ENCODE data around the gene STK32B. TPM values are rescaled to one million over a fixed set of nuclear protein-coding genes. Genes with fewer than 3 reads are reported as not detected.

Gene STK32B
- total and polyA plus RNA-seq, 2 of the 8 experiments (the other 6 are each of a cell fraction or from before 2014, with no cell fraction given): 2.3 to 2.5 TPM

DNA sequence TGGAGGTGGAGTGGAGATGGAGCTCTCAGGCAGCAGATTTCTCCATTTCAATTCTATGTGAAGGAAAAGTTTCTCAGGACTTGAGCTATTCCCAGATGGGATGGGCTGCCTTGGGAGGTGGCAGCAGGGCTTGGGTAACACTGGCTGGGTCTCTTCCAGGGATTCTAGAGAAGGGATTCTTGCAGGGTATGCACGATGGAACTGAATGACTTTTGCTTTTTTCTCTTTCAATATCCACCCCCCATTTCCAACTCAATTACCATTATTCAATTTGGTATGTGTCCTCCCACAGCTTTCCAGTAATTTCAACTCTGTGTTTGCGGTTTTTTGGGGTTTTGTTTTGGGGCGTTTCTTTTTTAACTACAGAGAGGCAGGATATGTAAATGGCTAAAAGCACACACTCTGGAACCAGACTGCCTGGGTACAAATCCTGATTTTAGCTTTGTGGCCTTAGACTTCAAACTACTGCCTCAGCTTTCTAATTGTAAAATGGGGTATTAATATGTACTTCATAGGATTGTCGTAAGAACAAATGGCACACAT, 428.3 kb downstream of the STK32B start (continued):
- TF ChIP-seq, protein P1, sequence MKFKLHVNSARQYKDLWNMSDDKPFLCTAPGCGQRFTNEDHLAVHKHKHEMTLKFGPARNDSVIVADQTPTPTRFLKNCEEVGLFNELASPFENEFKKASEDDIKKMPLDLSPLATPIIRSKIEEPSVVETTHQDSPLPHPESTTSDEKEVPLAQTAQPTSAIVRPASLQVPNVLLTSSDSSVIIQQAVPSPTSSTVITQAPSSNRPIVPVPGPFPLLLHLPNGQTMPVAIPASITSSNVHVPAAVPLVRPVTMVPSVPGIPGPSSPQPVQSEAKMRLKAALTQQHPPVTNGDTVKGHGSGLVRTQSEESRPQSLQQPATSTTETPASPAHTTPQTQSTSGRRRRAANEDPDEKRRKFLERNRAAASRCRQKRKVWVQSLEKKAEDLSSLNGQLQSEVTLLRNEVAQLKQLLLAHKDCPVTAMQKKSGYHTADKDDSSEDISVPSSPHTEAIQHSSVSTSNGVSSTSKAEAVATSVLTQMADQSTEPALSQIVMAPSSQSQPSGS (IDR thresholded peaks at IDR 0.05; ENCODE audit: low read length): no peak

All from H1 (cell line).